ENCODE results near the gene C3orf18.

C3orf18 gene

DNA sequence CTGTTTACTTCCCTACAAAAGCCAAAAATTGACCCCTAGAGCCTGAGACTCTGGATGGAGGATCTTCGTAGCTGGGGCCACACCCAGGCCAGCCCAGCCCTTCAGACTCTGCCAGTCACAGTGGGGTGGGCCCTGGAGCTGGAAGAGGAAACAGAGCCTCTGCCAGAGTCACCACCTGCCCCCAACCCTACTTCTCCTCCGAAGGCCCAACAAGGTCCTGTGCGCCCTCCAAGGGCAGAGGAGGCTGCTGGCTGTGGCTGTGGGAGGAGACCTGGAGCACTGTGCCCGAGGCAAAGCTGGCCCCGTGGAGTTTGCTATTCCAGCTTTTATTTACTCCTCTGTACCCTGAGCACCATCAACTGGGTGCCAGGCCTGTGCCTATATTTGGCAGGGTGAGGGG is 25.0 kb upstream of the C3orf18 start:
- TF ChIP-seq, protein P1, sequence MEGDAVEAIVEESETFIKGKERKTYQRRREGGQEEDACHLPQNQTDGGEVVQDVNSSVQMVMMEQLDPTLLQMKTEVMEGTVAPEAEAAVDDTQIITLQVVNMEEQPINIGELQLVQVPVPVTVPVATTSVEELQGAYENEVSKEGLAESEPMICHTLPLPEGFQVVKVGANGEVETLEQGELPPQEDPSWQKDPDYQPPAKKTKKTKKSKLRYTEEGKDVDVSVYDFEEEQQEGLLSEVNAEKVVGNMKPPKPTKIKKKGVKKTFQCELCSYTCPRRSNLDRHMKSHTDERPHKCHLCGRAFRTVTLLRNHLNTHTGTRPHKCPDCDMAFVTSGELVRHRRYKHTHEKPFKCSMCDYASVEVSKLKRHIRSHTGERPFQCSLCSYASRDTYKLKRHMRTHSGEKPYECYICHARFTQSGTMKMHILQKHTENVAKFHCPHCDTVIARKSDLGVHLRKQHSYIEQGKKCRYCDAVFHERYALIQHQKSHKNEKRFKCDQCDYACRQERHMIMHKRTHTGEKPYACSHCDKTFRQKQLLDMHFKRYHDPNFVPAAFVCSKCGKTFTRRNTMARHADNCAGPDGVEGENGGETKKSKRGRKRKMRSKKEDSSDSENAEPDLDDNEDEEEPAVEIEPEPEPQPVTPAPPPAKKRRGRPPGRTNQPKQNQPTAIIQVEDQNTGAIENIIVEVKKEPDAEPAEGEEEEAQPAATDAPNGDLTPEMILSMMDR (IDR thresholded peaks at IDR 0.05; ENCODE audit: low read length, missing control alignments) = no peak
- no peak for DNase-seq (ENCODE audit: low read depth)
- no peak overlapping the region for H3K4me3 ChIP-seq (replicated peaks; ENCODE audit: low read depth, low read length)

DNA sequence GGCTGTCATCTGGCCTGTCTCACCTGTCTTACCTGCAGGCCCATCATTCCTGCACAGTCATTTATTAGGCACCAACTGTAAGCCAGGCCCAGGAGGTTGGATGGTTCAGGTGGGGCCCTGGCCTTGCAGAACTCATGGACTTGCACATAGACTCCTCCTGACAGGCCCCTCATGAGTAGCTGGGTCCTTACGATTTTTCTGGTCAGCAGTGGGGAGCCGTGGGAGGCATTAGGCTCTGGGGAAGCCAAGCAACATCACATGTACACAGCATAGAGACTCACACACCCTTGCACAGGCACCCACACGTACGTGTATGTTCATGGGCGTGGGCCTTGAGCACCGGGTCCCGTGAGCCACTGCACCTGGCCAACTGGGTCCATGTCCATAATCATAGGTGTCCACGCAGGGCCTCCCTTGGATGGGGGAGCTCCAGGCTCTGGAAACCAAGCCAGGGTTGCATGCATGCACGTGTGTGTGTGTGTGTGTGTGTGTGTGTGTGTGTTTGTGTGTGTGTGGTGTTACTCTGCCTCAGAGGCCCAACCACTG is 23.7 kb upstream of the C3orf18 start:
- H3K4me3 ChIP-seq (replicated peaks; ENCODE audit: low read depth, low read length) = no peak overlapping the region
- TF ChIP-seq, protein P1 (IDR thresholded peaks at IDR 0.05; ENCODE audit: low read length, missing control alignments) = no peak
- DNase-seq (ENCODE audit: low read depth) = no peak

DNA sequence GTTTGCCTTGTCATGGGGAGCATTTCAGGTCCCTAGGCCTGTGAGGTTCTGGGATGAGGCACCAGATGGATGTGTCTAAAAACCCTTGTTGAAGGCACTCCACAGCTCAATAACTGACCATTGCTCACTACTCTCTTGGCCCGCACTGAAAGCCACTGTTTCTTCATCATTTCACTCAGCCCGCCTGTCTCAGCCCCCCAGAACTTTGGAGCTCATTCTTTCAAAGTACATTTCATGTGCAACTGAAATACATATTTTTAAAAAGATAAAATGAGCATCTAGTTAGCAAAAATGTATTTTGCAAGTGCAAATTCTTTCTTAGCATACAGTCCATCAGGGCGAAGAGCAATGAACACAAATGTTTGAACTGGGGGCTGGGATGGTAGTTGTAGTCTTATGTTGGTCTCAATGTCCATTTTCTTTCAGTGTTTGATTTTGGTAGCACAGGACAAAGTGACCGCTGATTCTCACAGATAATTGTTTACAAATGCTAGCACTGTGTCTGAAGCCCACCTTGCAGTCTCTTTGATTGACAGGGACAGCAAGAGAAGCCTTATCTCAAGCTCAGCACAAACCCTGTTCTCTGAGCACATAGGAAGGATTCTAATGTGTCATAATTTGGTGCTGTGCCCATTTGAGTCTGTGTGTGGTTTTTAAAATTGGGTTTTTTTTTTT is 21.3 kb upstream of the C3orf18 start:
- TF ChIP-seq, protein P1 (IDR thresholded peaks at IDR 0.05; ENCODE audit: low read length, missing control alignments) = no peak
- H3K4me3 ChIP-seq (replicated peaks; ENCODE audit: low read depth, low read length) = no peak overlapping the region
- DNase-seq (ENCODE audit: low read depth) = peak; percentile 31

DNA sequence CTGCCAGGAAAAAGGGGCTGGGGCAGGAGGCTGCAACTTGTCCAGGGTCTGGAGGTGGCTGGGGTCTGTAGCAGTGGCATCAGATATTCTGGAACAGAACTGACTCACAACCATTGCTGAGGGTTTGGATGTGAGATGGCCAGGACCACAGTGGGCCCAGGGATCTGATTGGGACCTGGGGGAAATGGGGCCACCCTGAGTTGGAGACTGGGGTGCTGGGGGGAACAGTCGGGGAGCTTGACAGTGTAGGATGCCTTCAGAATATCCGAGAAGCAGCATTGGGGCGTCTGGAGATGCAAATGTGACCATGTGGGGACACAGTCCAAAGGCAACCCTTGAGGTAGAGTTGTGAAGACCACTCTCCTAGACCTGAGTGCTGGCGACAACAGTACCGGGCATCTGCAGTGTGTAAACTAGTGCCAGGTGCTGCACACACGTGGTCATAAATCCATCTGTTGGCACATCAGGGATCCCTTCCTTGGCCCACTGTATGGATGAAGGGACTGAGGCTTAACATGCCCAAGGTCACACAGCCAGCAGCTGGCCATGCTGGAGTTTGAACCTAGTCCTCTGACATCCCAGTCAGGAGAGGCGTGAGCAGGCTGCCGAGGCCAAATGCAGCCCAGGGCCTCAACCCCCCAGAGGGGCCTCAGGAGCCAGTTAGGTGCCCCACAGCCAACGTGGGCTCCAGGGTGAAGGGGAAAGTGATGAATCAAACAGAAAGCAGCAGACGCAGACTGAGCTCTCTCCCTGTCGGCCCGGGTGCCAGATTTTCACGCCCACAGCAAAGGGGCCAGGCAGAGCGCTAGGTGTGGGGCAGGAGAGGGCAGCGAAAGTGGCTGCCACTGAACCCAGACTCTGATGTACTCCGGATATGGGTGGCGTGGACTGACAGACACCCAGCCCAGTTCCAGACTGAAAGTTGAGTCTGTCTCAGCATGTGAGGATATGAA is 20.5 kb upstream of the C3orf18 start:
- TF ChIP-seq, protein P1 (IDR thresholded peaks at IDR 0.05; ENCODE audit: low read length, missing control alignments) = no peak
- no peak overlapping the region for H3K4me3 ChIP-seq (replicated peaks; ENCODE audit: low read depth, low read length)
- no peak for DNase-seq (ENCODE audit: low read depth)

DNA sequence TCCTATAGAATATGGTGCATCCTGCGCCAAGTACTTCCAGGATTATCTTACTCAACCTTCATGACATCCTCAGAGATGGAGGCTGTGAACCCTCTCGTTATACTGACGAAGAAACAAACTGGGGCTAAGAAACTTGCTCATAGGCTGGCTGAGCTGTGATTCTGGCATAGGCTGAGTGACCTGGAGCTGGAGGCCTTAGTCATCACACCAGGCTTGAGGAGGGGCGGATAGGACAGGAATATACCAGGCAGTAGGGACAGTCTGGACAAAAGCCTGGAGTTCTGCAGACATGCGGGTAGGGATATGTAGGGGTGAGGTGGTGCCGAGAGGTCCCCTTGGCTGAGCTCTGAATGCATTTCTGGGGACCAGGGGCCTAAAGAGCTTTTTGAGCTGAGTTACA is 19.8 kb upstream of the C3orf18 start:
- TF ChIP-seq, protein P1 (IDR thresholded peaks at IDR 0.05; ENCODE audit: low read length, missing control alignments) = no peak
- no peak overlapping the region for H3K4me3 ChIP-seq (replicated peaks; ENCODE audit: low read depth, low read length)
- no peak for DNase-seq (ENCODE audit: low read depth)

DNA sequence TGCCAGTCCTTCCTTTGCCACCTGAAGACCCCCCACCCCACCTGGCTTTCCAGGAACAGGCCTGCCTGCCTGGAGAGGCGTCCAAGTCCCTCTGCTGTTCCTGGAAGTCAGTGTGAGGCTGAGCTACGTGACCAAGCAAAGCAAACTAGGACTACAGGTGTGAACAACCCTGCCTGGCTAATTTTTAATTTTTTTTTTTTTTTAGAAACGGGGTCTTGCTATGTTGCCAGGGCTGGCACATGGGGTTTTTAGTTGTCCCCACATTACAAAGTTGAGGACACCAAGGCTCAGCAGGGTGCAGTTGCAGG is 19.2 kb upstream of the C3orf18 start:
- TF ChIP-seq, protein P1 (IDR thresholded peaks at IDR 0.05; ENCODE audit: low read length, missing control alignments) = no peak
- H3K4me3 ChIP-seq (replicated peaks; ENCODE audit: low read depth, low read length) = no peak overlapping the region

More for the DNA sequence above, 19.2 kb upstream of the C3orf18 start:
- DNase-seq (ENCODE audit: low read depth) = no peak

Data from fibroblast of pulmonary artery (primary cell).